Renal cortical epithelial cell (primary cell): Measurements from ENCODE around the gene DIAPH3. TPM values are rescaled to one million over a fixed set of nuclear protein-coding genes. Genes with fewer than 3 reads are reported as not detected.

Source experiments
- DNase-seq: peaks from one replicate; pipeline ENCODE4 v3.0.0-alpha.2; 2011; ENCODE audit warnings: low read depth
- total RNA-seq: library from RNA; depleted of rRNA; stranded (reverse); fragments of >200 nt; gene quantifications from 2 replicates; pipeline ENCODE4 v1.2.3, GENCODE V29; 2014

Gene DIAPH3
- total RNA-seq, 1 donor from 2014 or later, result 20.8 TPM

DNA sequence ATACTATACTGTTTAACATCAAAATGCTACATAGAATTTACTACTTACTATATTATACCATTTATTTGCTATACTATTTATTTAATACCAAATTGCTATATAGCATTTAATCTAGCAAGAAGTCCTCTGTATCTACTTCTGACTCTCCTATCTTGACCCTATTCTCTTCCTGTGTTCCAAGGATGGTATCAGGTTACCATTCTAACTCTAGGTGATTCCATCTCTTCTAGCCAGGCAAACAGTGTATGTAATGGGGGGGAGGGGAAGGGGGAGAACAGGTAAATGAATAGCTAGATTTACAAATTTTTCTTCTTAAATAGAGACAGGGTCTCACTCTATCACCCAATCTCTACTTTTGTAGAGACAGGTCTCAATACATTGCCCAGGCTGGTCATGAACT, 200.3 kb downstream of the DIAPH3 start:
- no peak for DNase-seq

DNA sequence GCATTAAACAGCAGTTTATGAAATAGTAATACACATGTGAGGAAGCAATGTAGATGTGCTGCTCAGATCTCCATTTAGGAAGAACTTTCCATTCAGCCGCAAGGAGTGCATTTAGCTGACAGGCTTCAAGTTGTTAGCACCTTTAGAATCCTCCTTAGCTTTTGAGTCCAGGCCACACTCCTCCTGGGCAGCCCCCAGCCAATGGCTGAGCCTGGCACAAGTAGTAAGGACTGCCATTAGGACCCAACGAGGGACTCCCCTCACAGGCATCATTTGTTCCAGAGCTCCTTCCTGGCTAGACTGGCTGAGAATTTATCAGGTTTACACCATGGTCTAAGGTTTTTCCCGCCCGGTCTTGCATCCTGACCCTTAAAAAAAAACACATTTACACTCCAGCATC, 201.4 kb downstream of the DIAPH3 start:
- no peak for DNase-seq

DNA sequence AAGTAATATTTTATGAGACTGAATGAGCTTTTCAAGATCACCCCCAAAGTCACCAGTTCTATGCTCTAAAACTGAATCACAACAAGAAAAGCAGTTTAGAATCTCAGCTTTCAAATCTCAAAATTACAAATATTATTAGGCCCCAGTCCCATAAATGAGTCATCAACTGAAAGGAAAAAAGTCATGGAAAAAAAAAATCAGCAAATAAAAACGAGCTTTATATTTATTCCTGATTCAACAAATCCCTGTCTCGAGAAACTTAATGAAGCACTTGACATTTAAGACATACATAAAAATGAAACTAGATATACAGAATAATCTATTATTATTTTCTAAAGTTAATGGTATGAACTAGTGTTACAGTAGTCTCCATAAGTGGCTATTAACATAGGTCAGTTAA, 203.0 kb downstream of the DIAPH3 start:
- DNase-seq, result no peak

DNA sequence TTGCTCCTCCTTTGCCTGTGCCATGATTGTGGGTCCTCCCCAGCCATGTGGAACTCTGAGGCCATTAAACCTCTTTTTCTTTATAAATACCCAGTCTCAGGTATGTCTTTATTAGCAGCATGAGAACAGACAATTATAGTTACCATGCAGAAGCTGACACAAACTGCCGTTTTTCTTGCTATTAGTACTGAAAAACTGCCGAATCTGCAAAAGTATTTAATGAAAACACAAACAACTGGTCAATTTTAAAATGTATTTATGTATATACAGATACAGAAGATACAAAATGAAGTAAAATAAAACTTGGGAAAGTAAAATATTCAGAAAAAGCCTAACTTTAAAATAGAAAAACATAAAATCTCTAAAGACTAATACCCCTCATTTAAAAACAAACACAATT, 206.3 kb downstream of the DIAPH3 start:
- no peak for DNase-seq

DNA sequence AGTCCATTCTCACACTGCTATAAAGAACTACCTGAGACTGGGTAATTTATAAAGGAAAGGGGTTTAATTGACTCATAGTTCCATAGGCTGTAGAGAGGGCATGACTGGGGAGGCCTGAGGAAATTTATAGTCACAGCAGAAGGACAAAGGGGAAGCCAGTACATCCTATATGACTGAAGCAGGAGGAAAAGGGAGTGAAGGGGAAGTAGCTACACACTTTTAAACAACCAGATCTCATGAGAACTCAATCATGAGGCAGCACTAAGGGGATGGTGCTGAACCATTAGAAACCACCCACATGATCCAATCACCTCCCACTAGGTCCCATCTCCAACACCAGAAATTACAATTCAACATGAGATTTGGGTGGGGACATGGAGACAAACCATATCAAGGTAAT, 209.1 kb downstream of the DIAPH3 start:
- no peak for DNase-seq

DNA sequence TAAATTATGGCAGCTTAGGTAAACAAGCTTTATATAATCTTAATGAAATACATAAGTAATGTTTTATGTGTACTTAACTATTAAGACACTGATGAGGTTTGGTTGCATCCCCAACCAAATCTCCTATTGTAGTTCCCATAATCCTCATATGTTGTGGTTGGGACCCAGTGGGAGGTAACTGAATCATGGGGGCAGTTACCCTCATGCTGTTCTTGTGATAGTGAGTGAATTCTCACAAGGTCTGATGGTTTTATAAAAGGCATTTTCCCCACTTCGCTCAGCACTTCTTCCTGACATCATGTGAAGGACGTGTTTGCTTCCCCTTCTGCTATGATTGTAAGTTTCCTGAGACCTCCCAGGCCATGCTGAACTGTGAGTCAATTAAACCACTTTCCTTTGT, 212.7 kb downstream of the DIAPH3 start:
- DNase-seq, result no peak

DNA sequence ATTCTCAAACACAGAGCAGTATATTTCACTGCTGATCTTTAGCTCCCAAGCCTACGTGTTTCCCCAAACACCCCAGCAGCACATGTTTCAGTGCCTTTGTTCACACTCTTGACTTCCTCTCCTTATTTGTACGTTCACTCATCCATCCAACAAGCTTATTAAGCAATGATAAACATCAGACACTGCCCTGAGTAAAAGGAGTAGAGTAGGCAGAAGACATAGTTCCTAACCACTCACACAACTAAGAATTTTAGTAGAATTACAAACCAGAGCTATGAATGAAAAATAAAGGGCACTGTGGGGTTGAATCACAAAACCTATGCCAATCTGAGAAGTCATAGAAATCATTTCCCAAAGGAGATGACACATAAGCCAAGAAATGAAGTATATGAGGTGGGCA, 213.5 kb downstream of the DIAPH3 start:
- DNase-seq, result peak; percentile 68

DNA sequence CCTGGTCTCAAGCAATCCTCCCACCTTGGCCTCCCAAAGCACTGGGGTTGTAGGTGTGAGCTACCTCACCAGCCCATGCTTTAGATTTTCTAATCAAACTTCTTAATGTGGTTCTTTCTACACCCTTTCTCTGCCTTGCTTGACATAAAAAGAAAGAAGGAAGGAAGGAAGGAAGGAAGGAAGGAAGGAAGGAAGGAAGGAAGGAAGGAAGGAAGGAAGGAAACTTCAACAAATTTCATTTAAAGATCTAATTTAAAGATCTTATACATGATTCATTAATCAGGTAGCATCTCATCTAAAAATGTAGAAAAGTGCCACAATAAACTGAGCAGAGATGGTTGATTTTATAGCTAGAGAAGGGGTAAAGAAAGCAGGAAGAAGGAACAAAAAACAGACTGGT, 215.0 kb downstream of the DIAPH3 start:
- no peak for DNase-seq

DNA sequence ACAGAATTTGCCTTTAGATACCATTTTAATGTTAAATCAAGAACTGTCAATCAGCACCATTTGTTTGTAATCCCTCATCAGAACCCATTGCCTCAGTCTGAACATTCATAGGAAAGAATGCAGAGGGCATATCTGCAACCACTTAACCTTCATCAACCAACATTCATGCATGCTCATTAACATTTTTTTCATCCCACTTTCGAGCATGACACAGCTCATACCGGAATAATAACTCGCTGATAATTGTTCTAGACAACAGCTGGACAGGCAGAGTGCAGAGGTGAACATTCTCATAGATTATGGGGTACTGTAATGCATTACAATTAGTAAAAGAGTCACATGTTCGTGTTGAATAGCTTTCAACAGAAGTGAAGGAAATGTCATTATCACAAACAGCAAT, 216.8 kb downstream of the DIAPH3 start:
- peak; percentile 51 for DNase-seq

DNA sequence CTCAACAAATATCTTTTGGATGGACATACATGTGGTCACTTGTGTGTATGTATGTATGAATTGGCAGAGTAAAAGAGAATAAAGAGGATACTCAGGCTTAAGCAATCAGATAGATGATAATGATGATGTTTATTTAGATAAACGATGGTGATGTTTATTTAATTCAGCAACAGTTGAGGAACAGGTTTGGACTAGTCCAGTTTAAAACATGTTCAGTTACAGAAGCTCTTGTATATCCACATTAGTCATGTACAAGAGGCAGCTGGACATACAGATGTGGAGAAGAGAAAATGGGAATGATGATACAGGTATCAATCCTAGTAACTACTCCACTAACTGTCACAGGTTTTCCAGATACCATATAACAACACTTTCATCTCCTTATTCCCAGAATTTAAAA, 232.1 kb downstream of the DIAPH3 start:
- no peak for DNase-seq

DNA sequence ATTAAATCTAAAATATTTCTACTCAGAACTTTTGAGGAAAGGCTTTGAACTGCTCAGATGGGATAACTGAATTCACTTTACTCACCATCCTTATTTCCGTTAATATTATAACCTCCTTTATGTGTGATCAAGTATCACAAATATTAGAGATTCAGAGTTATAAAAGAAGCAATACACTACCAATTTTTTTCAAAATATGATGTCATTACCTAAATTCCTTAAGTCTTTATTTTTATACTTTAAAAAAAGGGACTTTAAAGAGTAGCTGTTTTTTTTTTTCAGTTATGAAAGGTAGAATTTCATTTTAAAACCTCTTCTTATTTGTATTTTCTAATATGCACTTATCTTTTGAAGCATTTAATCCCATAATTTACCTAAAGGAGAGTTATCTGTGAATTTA, 239.5 kb downstream of the DIAPH3 start:
- DNase-seq, result no peak

DNA sequence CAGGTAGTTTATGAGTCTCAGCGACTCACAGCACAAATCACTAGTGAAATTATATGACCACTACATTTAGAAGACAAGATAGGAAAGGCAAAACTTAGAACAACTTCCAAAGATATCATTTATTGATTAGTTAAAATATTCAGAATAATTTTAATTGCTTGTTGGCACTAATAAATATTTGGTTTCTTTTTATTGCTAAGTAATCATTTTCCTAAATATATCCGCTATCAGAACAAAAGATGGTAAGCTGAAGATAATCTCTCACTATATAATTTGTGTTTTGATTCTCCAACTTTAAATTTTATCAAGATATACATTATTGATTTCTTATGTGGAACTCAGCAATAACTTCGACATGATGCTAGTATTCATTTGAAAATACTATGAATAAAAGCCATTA, 248.5 kb downstream of the DIAPH3 start:
- DNase-seq, result no peak

DNA sequence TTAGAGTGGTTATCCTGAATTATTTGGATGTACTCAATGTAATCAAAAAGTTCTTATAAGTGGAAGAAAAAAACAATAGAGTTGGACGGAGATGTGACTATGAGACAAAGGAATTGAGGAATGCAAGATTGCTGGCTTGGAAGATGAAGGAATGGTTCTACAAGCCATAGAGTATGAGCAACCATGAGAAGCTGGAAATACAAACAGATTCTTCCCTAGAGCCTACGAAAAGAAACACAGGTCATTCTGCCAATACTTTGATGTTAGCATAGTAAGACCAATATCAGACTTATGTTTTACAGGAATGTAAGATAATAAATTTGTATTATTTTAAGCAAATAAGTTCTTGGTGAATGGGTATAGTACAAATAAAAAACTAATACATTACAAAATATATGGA, 249.2 kb downstream of the DIAPH3 start:
- peak; percentile 14 for DNase-seq

DNA sequence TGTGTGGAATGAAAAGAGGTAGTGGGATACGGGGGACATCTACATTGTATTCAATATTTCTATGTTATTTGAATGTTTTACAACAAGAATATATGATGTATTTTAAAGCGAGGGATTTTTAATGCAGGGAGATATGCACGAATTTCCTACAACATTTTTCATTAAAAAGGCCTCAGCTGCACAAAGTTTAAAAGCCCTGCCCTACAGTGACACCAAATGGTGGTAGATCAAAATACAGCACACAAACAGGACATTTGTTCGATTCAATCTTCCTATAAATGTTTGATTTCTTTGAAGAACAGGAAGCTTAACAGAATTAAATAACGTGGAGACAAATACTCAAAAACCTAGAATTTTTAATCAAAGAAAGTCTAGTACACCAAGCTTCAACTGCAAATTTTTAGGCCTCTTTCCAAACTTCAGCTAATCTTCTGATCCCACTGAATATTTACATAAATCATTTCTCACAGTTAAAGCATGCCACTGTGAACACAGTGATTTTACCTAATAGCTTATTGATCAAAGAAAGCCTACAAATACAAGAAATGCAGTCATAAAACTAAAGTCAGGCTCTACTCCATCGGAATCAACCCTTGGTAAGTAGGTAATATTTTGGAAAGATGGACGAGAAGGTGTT, 257.2 kb downstream of the DIAPH3 start:
- peak; percentile 52 for DNase-seq

DNA sequence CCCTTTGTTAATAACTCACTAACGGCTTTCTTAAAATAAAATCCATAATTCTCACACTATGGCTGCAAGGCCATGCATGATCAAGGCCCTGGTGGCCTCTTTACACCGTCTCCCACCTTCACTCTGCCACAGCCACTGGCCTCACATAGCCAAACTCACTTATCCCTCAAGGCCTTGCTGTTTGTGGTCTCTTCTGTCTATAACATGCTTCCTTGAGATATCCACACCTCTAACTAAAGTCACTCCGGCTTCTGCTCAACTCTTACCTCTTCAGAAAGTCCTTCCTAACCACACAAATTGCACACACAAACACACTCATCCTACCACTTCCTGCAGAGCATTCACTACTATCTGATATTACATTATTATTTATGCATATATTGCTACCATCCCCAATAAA, 262.5 kb downstream of the DIAPH3 start:
- no peak for DNase-seq

DNA sequence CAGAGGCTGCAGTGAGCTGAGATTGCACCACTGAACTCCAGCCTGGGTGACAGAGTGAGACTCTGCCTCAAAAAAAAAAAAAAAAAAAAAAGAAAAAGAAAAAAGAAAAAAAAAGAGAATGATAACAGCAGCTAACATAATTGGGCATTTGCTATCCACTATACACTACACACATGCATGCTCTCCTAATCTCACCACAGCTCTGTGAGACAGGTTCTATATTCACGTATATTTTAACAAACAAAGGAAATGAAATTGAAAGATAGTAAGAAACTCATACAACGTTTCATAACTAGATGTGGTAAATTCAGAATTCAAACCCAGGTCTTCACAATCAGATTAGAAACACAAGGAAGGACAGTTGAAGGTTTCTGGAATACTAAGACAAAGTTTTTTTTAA, 265.7 kb downstream of the DIAPH3 start:
- DNase-seq, result no peak

DNA sequence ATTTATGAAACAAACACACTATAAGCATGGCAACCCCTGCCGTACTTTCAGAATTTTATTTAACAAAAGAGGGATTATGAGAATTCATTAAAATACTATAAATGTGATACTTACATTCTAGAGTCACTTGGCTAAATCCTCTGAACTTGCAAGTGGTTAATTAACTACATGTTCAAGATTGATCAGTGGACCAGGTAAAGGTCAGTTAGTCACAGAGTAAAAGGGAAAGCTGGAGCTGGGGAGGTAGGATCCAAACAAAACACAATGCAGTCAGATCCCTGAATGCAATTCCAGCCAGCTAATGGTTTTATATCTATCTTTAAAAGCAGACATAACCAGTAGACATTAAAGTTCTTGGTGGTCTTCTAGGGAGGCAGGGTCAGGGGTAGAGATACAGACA, 270.5 kb downstream of the DIAPH3 start:
- peak; percentile 82 for DNase-seq

DNA sequence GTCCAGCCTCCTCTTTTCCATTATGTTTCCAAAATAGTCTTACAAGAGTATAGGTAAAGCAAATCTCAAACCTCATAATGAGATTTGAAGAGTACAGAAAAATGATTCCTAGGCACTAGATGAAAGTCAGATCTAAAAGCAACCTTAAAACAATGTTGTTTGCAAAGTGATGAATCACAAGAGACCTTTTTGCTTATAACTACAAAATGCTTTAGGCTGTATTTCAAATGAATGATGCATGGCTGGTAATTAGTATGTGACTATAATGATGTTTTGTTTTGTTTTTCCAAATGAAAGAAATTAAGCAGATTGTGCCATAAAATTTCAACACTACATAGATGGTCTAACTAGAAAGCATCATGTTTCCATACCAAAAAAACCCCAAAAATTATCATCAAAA, 272.7 kb downstream of the DIAPH3 start:
- peak; percentile 72 for DNase-seq

DNA sequence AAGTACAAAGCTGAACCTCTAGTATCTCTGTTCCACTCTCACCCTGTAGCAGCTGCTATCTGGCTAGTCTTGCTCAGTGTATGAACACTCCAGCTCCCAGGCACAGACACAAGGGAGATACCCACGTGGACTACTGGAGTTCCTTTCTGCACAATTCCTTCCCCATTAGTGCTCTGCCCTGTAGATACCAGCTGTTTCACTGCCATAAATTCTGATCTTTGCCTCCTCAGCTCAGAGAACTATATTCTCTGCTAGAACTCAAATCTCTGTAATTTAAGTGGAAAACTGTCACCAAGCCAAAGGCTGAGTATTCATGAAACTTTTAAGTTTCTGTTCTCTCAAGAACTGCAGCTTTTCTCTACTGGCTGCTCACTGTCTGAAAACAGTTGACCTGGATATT, 273.7 kb downstream of the DIAPH3 start:
- no peak for DNase-seq

DNA sequence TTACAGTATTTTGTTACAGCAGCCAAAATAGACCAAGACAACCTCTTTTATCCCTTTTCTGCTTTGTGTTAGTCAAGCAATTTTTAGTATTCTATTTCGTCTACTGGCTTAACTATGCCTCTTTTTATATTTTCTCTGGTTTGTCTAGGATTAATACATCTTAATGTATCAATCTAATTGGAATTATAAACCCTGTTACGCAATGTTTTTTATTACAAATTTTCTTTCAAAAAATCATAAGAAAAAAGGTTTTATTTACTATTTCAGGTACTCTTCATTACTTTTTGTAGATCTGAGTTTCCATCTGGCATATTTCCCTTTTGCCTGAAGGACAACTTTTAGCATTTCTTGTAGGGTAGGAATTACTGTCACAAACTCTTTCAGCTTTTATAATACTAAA, 275.3 kb downstream of the DIAPH3 start:
- no peak for DNase-seq

DNA sequence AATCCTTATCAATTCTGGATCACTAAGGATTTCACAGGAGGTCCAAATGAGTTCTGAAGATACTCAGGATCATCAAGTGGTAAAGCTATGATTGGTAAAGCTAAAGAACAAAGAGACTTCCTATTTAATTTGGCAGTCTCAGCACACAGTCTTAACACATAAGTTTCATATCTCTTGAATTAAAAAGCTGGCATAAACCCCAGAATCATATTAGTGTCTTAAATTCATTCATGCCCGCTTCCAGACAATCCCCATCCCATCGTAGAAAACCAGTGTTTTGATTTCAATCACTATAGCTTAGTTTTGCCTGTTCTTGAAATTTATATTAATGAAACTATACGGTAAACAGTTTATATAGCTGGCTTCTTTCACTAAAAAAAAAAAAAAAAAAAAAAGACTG, 278.7 kb downstream of the DIAPH3 start:
- no peak for DNase-seq

DNA sequence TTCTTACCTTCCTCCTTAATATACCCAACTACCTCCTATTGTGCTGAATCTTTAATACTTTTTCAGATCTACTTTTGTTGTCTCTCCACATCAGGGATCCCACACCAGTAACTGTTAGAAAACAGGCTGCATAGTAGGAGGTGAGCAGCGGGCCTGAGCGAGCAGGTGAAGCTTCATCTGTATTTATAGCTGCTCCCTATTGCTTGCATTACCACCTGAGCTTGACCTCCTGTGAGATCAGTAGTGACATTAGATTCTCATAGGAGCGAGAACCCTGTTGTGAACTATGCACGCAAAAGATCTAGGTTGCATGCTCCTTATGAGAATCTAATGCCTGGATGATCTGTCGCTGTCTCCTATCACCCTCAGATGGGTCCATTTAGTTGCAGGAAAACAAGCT, 279.8 kb downstream of the DIAPH3 start:
- DNase-seq, result no peak

DNA sequence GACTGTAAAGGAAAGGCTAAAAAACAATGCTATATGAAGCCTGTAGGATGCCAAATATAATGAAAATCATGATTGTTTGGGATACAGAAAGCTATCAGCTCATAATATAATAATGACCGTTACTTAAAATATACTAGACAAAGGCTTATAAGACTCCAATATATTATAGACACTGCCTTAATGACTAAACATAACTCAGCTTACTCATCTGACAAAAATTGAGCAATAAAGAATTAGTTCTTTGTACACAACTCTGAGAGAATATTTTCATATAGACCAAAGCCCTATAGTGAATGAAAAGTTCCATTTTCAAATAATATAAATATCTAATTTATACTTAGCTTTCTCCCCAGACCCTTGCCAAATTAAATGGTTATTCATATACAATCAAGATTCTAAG, 283.3 kb downstream of the DIAPH3 start:
- DNase-seq, result no peak

DNA sequence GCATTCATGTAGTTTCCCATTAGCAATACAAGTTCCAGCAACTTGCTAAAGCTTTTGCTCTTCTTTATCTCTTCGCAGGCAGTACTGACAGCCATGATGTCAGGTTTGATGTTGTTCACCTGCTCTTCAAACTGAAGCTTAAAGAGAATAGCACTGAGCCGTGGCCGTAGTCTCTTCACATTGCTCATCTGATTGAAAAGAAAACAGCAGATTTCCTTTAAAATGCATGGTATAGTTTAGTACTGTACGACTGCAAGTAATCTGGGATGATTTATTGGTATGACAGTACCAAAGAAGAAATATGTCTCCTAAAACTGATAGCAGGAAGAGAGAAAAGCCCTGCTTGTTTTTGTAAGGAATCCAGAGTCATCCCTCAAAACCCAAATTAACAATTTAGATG, 284.4 kb downstream of the DIAPH3 start:
- DNase-seq, result no peak

DNA sequence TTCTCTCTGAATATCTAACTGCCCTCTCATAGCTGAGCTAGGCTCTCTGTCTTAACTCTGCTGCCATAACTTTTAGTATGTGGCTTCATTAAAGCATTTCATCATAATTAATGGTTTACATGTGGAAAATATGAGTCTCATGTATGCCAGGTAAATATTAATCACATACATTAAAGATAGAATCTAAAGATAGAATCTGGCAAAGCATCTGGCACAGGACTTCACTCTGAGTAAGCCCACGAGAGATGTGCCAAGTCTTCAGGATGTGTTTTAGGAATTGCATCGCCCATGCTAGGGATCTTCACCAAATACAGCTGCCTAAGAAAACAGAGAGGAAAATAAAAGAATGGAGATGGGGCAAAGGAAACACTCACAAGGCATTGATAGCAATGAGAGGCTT, 285.8 kb downstream of the DIAPH3 start:
- DNase-seq, result no peak
